Skin of body (tissue), 2 donors: ENCODE results near the gene RHBDL3. TPM values are rescaled to one million over a fixed set of nuclear protein-coding genes. Genes with fewer than 3 reads are reported as not detected.

Experiments
- DNase-seq: peaks from one replicate; lab custom pipeline; 2025; lab: John Stamatoyannopoulos, UW
- total RNA-seq: library from RNA; depleted of rRNA; stranded (reverse); fragments of >200 nt; gene quantifications from one replicate; pipeline ENCODE4 v1.2.3, GENCODE V29; 2014

The RHBDL3 gene
- total RNA-seq, 1 donor from 2014 or later: 1.6 TPM

- DNase-seq: no peak
These were observed 1.0 kb downstream of the RHBDL3 start for GRCh38 chr17:32266389-32267301.

DNA sequence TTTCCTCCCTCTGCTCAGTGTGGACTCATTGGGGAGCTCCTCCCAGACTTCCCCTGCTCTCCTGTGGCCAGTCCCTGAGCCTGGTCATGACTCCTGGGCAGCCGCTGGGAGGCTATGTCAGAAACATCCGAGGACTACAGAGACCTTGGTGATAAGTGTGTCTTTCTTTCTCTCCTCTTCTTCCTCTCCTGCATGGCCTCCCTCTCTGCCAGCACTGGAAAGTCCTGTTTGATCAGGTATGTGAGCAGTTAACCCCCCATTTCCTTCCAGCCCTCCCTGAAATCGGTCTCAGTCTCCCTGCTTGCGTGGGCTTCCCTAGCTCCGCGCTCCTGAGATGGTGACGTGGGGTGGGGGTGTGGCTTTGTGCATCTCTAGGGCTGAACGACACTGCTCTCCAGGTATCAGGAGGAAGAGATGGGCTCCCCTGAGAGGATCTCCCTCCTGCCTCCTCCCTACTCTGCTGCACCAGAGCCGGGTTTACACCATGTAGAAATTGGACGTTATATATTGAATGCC, 2.1 kb downstream of the RHBDL3 start:
- DNase-seq: no peak

- DNase-seq: no peak
These were observed 3.2 kb downstream of the RHBDL3 start for GRCh38 chr17:32268734-32269288.

DNA sequence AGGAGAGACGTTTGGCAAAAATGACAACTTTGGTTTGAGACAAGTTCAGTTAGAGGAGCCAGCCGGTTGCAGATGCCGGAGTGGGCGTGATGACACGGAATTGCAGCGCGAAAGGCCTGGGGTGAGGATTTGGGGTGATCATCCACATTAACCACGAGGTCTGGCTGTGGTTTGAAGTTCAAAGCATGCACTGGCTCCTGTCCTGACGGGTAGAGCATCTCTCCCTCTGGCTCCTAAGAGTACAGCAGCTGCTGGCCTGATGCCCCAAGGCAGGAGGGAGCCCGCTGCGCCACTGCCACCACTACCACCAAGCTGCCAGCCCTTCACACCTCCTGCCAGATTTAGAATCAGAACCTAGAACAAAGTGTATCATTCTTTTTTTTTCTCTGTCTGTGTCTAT, 3.7 kb downstream of the RHBDL3 start:
- no peak for DNase-seq

GRCh38 chr17:32271844-32272243, 6.2 kb downstream of the RHBDL3 start:
- no peak for DNase-seq

- DNase-seq: no peak
These were observed 8.5 kb downstream of the RHBDL3 start for GRCh38 chr17:32274101-32274500.

- DNase-seq: no peak
These were observed 9.0 kb downstream of the RHBDL3 start for GRCh38 chr17:32274643-32275042.

DNA sequence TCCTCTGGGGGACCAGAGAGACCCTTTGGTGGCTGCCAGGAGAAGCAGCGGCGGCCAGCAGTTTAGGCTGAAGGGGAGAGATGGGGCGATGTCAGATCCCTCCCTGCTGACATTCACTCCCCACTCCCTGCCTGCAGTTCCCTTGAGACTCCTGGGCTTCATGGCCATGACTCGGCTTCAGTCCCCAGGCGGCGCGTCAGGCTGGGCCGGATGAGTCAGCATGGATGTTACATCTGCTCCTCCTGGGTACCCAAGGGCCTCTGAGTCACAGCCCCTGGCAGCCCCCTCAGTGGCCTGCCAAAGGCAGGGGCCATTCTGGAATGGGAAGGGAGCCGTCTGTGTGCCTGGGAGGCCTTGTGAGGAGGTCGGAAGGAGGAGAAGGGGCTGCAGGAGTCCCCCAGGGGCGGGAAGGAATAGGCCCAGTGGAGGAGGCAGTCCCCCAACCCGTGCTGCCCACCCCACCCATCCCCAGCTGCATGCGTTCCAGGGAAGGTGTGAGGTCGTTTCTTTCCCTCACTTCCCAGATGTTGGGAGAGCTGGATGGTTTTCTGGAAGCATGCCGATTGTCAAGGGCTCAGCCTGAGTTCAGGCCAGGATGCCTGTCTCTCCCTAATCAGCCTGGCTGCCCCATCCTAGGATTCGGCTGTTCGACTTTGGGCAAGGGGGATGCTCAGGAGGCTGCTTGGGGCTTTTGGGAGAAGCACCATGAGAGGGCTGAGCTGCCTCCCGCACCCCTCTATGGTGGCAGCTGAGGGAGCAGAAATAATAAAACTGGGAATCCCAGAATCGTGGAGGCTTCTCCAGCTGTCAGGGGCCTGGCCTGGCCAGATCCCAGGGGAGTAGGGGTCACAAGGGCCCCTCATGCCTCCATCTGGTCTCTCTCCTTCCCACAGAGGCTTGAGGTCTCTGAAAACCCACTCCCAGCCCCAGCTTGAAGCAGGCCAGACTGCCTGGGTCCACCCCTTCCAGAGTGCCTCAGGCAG, 9.7 kb downstream of the RHBDL3 start:
- DNase-seq: no peak

GRCh38 chr17:32276171-32276601, 10.6 kb downstream of the RHBDL3 start:
- no peak for DNase-seq

- no peak for DNase-seq
These were observed 11.7 kb downstream of the RHBDL3 start for GRCh38 chr17:32277284-32277683.

DNA sequence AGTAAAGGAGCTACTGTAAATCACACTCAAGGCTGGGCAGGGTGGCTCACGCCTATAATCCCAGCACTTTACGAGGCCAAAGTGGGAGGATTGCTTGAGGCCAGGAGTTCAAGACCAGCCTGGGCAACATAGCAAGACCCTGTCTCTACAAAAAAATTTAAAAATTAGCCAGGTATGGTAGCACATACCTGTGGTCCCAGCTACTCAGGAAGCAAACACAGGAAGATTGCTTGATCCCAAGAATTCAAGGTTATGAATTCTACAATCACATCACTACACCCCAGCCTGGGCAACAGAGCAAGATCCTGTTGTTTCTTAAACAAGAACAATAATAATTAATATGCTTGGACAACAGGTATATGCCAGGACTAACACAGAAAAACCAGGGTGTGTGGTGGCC, 13.2 kb downstream of the RHBDL3 start:
- DNase-seq: no peak

DNA sequence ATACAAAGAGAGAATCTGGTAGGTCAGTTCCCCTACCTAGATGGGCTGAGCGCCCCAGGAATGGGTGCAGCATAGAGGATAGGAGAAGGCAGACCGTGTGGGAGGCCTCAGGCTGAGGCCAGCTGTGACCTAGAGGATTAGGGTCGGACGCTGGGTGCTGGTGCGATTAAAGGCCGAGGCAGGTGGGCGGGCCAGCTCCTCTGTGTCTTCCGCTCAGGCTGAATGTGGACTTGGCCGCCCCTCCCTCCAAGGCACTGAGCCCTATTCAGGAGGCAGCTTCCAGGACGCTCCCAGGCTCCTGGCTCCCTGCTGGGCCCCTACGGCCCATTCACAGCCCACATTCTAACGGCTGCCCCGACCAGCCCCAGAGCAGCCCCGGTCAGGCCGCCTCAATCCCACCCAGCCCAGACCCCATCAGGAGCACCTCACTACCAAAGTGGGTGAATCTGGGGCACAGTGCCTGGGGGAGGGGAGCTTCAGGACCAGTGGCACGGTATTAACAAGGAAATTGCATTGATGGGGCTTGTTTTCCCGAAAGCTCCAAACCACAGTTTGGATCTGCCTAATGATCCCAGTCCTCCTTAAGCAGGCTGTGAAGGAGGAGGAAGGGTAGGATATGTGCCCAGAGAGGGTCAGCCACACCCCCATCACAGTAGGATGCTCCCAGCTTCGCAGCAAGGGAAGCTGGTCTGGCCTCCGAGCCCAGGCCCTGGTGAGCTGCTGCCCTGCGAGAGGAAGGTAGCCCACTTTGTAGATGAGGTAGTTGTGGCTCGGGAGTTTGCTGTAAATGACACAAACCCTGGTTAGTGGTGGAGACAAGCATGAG, 14.5 kb downstream of the RHBDL3 start:
- DNase-seq: no peak

- no peak for DNase-seq
These were observed 15.4 kb downstream of the RHBDL3 start for GRCh38 chr17:32281011-32281451.

DNA sequence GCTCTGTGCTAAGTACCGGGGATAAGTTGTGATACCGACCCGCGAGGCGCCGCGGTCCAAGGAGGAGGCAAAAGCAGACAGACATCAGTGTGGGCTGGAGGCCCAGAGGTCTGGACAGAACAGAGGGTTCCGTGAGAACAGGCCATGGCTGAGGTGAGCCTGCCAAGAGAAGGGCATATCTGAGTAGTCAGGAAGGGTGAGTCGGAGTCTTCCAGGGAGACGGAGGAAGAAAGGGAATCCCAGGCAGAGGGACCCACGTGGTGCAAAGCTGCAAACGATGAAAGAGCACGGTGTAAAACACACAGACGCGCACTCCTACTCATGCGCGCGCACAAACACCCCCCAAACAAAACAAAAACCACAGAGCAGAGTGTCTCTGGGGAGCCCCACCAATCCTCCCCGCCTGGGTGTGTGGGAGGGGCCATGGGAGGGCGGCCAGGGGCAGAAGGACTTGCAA, 18.1 kb downstream of the RHBDL3 start:
- no peak for DNase-seq

GRCh38 chr17:32285306-32285705, 19.7 kb downstream of the RHBDL3 start:
- no peak for DNase-seq

DNA sequence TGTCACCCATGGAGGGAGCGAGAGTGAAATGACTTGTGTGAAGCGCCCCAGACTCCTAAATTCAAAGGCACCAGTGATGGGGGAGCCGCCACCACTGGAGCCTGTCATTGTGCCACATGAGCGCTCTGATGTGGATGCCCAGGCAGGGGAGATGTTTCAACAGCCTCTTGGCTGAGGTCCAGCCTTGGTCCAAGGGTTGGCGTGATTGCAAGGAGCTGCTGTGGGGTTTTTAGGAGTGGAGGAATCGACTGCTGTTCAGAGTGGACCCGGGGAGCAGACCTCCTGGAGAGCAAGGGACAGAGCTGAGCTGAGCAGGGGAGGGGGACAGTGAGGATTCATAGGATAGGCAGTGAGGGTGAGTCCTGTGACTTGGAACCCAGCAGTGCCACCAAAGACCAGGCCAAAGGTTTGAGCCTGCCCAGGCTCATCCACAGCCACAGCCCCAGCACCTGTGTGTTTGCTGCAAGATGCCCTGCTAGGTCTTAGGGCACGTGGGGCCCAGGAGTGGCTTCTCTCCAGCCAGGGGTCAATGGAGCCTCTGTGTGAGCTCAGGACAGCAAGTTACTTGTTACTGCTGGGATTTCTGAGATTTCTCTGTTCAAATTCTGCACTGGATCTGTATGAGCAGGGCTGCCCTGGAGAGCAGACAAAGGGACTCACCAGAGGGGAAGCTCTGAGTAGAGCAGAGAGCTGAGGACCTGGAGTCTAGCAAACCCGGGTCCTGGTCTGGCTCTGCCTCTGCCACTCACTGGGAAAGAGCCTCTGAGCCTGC, 20.3 kb downstream of the RHBDL3 start:
- DNase-seq: no peak

DNA sequence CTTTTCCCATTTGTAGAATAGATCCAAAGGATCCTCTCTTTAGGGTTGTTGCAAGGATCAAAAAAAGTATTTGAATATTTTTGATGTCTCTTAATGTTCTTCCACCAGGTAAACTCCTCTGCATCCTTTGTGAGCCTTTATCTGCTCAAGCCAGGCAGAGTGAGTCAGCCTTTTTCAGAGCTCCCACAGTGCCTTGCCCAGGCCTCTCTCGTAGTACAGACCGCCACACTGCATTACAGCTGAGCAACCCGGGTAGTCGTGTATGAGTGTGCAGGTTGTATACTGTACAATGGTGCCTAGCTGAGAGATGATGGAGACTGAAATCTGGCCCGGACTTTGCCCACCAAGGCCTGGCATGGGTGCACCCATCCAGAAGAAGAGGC, 20.9 kb downstream of the RHBDL3 start:
- no peak for DNase-seq

DNA sequence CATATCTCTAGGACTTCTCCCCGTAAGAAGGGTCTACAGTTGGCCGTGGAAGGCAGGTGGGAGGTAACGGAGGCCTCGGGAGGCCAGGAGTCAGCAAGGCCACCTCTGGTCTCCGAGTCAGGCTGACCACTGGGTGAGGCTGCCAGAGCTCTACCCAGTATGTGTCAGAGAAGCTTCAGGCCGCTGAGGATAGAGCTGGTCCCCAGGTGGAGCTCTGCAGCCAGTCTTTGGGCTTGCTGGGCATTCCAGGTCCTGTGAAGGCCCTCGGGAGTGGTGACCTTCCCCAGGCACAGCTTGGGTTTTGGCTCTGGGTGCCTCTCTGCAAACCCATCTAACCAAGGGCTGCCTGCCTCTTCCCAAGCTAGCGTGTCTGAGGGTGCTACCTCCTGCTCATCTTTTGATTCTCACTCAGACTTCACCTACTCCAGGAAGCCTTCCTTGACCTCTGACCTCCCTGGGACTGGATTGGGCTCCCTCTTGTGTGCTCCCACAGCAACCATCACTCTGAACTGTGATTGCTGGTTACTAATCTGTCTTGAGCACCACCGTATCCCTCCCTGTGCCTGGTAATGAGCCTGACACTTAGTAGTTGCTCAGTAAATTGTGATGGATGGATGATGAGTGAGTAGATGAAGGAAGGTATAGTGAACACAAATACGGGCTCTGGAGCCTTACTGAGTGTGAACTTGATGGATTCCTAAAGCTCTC, 22.3 kb downstream of the RHBDL3 start:
- DNase-seq: no peak

- DNase-seq: no peak
These were observed 23.0 kb downstream of the RHBDL3 start for GRCh38 chr17:32288615-32289014.
